ENCODE results near the gene DPEP3.

Gene DPEP3

GRCh38 chr16:67987460-67988160, 7.3 kb upstream of the DPEP3 start:
- TF ChIP-seq EZH2 (optimal IDR thresholded peaks at IDR 0.05; ENCODE audit: low read depth, low read length), result no peak
- TF ChIP-seq, protein P1, sequence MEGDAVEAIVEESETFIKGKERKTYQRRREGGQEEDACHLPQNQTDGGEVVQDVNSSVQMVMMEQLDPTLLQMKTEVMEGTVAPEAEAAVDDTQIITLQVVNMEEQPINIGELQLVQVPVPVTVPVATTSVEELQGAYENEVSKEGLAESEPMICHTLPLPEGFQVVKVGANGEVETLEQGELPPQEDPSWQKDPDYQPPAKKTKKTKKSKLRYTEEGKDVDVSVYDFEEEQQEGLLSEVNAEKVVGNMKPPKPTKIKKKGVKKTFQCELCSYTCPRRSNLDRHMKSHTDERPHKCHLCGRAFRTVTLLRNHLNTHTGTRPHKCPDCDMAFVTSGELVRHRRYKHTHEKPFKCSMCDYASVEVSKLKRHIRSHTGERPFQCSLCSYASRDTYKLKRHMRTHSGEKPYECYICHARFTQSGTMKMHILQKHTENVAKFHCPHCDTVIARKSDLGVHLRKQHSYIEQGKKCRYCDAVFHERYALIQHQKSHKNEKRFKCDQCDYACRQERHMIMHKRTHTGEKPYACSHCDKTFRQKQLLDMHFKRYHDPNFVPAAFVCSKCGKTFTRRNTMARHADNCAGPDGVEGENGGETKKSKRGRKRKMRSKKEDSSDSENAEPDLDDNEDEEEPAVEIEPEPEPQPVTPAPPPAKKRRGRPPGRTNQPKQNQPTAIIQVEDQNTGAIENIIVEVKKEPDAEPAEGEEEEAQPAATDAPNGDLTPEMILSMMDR (IDR thresholded peaks at IDR 0.05; ENCODE audit: low read length), result no peak
- TF ChIP-seq EZH2phosphoT487 (IDR thresholded peaks at IDR 0.05; ENCODE audit: low read length), result no peak
- no peak overlapping the region for H3K4me3 ChIP-seq (ENCODE audit: low read length)
- no peaks in the 10 kb centered on the region for H3K36me3 ChIP-seq (replicated peaks; ENCODE audit: insufficient read depth, low read length)
- no peaks in the 10 kb centered on the region for H3K9me3 ChIP-seq (replicated peaks; ENCODE audit: insufficient read depth, low read length)
- no peak overlapping the region for H3K9ac ChIP-seq (ENCODE audit: low read length)
- H3K79me2 ChIP-seq (ENCODE audit: low read length), result no peaks in the 10 kb centered on the region
- peaks cover 7% of the 10 kb centered on the region for H3F3A ChIP-seq (ENCODE audit: insufficient read depth, low read length)
- no peaks in the 10 kb centered on the region for H3K27me3 ChIP-seq (replicated peaks; ENCODE audit: insufficient read depth, low read length)
- no peak for DNase-seq
- H3K4me1 ChIP-seq (ENCODE audit: low read length), result peaks cover 10% of the 10 kb centered on the region; the same call in 1 of the 2 replicates
- H2AFZ ChIP-seq (ENCODE audit: low read length), result no peak overlapping the region
- H3K9me2 ChIP-seq (replicated peaks; ENCODE audit: insufficient read depth, low read length), result no peaks in the 10 kb centered on the region
- no peak overlapping the region for H3K4me2 ChIP-seq (ENCODE audit: low read depth, low read length)
- no peak overlapping the region for H3K27ac ChIP-seq (ENCODE audit: low read length)
- H4K20me1 ChIP-seq (ENCODE audit: insufficient read depth, low read length), result no peaks in the 10 kb centered on the region

GRCh38 chr16:67986949-67987348, 6.7 kb upstream of the DPEP3 start:
- H2AFZ ChIP-seq (ENCODE audit: low read length), result no peak overlapping the region
- no peak for DNase-seq

DNA sequence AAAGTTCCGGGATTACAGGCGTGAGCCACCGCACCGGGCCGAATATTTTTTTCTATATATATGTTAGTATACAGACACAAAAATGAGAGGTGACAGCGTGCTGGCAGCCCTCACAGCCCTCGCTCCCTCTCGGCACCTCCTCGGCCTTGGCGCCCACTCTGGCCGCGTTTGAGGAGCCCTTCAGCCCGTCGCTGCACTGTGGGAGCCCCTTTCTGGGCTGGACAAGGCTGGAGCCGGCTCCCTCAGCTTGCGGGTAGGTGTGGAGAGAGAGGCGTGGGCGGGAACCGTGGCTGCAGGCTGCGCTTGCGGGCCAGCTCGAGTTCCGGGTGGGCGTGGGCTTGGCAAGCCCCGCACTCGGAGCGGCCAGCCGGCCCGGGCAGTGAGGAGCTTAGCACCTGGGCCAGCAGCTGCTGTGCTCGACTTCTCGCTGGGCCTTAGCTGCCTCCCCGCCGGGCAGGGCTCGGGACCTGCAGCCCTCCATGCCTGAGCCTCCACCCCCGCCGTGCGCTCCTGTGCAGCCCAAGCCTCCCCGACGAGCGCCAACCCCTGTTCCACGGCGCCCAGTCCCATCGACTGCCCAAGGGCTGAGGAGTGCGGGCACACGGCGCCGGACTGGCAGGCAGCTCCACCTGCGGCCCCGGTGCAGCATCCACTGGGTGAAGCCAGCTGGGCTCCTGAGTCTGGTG, 1.9 kb upstream of the DPEP3 start:
- Histone ChIP-seq H3K9me3 (replicated peaks; ENCODE audit: insufficient read depth, low read length) (no peaks in the 10 kb centered on the region), H3K9me2 (replicated peaks; ENCODE audit: insufficient read depth, low read length) (no peaks in the 10 kb centered on the region), H3K27ac (ENCODE audit: low read length) (no peak overlapping the region), H3K27me3 (replicated peaks; ENCODE audit: insufficient read depth, low read length) (no peaks in the 10 kb centered on the region), H3K79me2 (ENCODE audit: low read length) (no peaks in the 10 kb centered on the region), H3K9ac (ENCODE audit: low read length) (no peak overlapping the region), H3F3A (ENCODE audit: insufficient read depth, low read length) (peaks cover 7% of the 10 kb centered on the region), H3K4me1 (ENCODE audit: low read length) (peaks cover 10% of the 10 kb centered on the region; the same call in 1 of the 2 replicates), H3K4me2 (ENCODE audit: low read depth, low read length) (no peak overlapping the region), H3K36me3 (replicated peaks; ENCODE audit: insufficient read depth, low read length) (no peaks in the 10 kb centered on the region), H4K20me1 (ENCODE audit: insufficient read depth, low read length) (no peaks in the 10 kb centered on the region), H2AFZ (ENCODE audit: low read length) (no peak overlapping the region), H3K4me3 (ENCODE audit: low read length) (no peak overlapping the region)
- DNase-seq, result no peak
- no peak for TF ChIP-seq EZH2 (optimal IDR thresholded peaks at IDR 0.05; ENCODE audit: low read depth, low read length)
- TF ChIP-seq, protein P1 (IDR thresholded peaks at IDR 0.05; ENCODE audit: low read length), result no peak

More at GRCh38 chr16:67986949-67987348, 6.7 kb upstream of the DPEP3 start:
- Histone ChIP-seq H3K9me2 (replicated peaks; ENCODE audit: insufficient read depth, low read length) (no peaks in the 10 kb centered on the region), H3F3A (ENCODE audit: insufficient read depth, low read length) (peaks cover 7% of the 10 kb centered on the region), H3K79me2 (ENCODE audit: low read length) (no peaks in the 10 kb centered on the region), H3K27ac (ENCODE audit: low read length) (no peak overlapping the region), H3K4me1 (ENCODE audit: low read length) (peaks cover 10% of the 10 kb centered on the region; the same call in 1 of the 2 replicates), H3K9me3 (replicated peaks; ENCODE audit: insufficient read depth, low read length) (no peaks in the 10 kb centered on the region), H3K4me2 (ENCODE audit: low read depth, low read length) (no peak overlapping the region), H3K4me3 (ENCODE audit: low read length) (no peak overlapping the region), H3K27me3 (replicated peaks; ENCODE audit: insufficient read depth, low read length) (no peaks in the 10 kb centered on the region), H3K36me3 (replicated peaks; ENCODE audit: insufficient read depth, low read length) (no peaks in the 10 kb centered on the region), H3K9ac (ENCODE audit: low read length) (no peak overlapping the region), H4K20me1 (ENCODE audit: insufficient read depth, low read length) (no peaks in the 10 kb centered on the region)
- TF ChIP-seq, protein P1 (IDR thresholded peaks at IDR 0.05; ENCODE audit: low read length), result no peak
- no peak for TF ChIP-seq EZH2 (optimal IDR thresholded peaks at IDR 0.05; ENCODE audit: low read depth, low read length)
- no peak for TF ChIP-seq EZH2phosphoT487 (IDR thresholded peaks at IDR 0.05; ENCODE audit: low read length)
